IMR-90 (cell line): ENCODE data around the gene RFX3. TPM values are rescaled to one million over a fixed set of nuclear protein-coding genes. Genes with fewer than 3 reads are reported as not detected.

ENCODE experiments used
- ATAC-seq: fragments of 200-7000 bp; cut with Tn5 transposase; 2 replicates; pipeline ENCODE4 v1.9.1; 2020; ENCODE audit warnings: low read depth, mild to moderate bottlenecking, moderate library complexity
- BruUV-seq: library from RNA; stranded (reverse); fragments of 400-500 nt; replicated peaks from 2 replicates; lab custom pipeline; 2021; lab: Mats Ljungman, UMichigan
- CTCF ChIA-PET: fragments of 300-600 bp; formaldehyde crosslinking; extraction: SDS; loops from one replicate; lab custom pipeline; 2021; ENCODE audit warnings: antibody characterized with exemption; lab: Yijun Ruan, JAX
- POLR2A ChIA-PET: fragments of 300-600 bp; sonication (Branson Sonifier 250); formaldehyde crosslinking; loops from one replicate; lab custom pipeline; 2022; ENCODE audit warnings: antibody characterized with exemption; ENCODE audit not compliant: unreplicated experiment; lab: Charles Lee
- DNase-seq: peaks from one replicate; pipeline ENCODE4 v3.0.0; 2013
- H2AFZ ChIP-seq: replicated peaks from 2 replicates; pipeline ENCODE3; 2013; ENCODE audit warnings: low read length, mild to moderate bottlenecking; ENCODE audit not compliant: poor library complexity
- H2AK5ac ChIP-seq: 2 replicates; pipeline ENCODE4 v1.6.1; 2013; ENCODE audit warnings: low read depth, low read length, inconsistent platforms
- H2AK9ac ChIP-seq: replicated peaks from 2 replicates; pipeline ENCODE3; 2013; ENCODE audit warnings: mild to moderate bottlenecking, low read depth, low read length, moderate library complexity; ENCODE audit not compliant: poor library complexity
- H2BK120ac ChIP-seq: 2 replicates; pipeline ENCODE4 v1.6.1; 2013; ENCODE audit warnings: low read depth, low read length, inconsistent platforms
- H2BK15ac ChIP-seq: 3 replicates; pipeline ENCODE4 v1.6.1; 2013; ENCODE audit warnings: low read depth, low read length, inconsistent platforms
- H2BK20ac ChIP-seq: 2 replicates; pipeline ENCODE4 v1.6.1; 2013; ENCODE audit warnings: low read depth, mild to moderate bottlenecking, inconsistent platforms, low read length, moderate library complexity
- H2BK5ac ChIP-seq: 2 replicates; pipeline ENCODE4 v1.6.1; 2013; ENCODE audit warnings: mild to moderate bottlenecking, low read depth, low read length, inconsistent platforms; ENCODE audit not compliant: poor library complexity, severe bottlenecking
- H3K14ac ChIP-seq: replicated peaks from 2 replicates; pipeline ENCODE4 v1.6.1; 2013; ENCODE audit warnings: low read depth, low read length, inconsistent platforms
- H3K18ac ChIP-seq: 2 replicates; pipeline ENCODE4 v1.6.1; 2013; ENCODE audit warnings: low read depth, low read length, control low read depth
- H3K23ac ChIP-seq: 2 replicates; pipeline ENCODE4 v1.6.1; 2013; ENCODE audit warnings: low read depth, low read length, inconsistent platforms
- H3K27ac ChIP-seq: 2 replicates; pipeline ENCODE4 v1.5.1; 2013; ENCODE audit warnings: mild to moderate bottlenecking, control low read depth, low read length; ENCODE audit not compliant: insufficient read depth
- H3K27me3 ChIP-seq: 2 replicates; pipeline ENCODE4 v1.6.1; 2013; ENCODE audit warnings: low read length; ENCODE audit not compliant: control insufficient read depth, insufficient read depth
- H3K36me3 ChIP-seq: 2 replicates; pipeline ENCODE4 v1.6.1; 2013; ENCODE audit warnings: low read length, mixed read lengths; ENCODE audit not compliant: control insufficient read depth, insufficient read depth
- H3K4ac ChIP-seq: 2 replicates; pipeline ENCODE4 v1.6.1; 2013; ENCODE audit warnings: low read depth, low read length, inconsistent platforms
- H3K4me1 ChIP-seq: 2 replicates; pipeline ENCODE4 v1.6.1; 2013; ENCODE audit warnings: low read length, mixed read lengths; ENCODE audit not compliant: control insufficient read depth, insufficient read depth
- H3K4me2 ChIP-seq: 2 replicates; pipeline ENCODE4 v1.6.1; 2013; ENCODE audit warnings: low read depth, mild to moderate bottlenecking, control low read depth, low read length, moderate library complexity
- H3K4me3 ChIP-seq: 2 replicates; pipeline ENCODE4 v1.5.1; 2013; ENCODE audit warnings: low read depth, mild to moderate bottlenecking, control low read depth, low read length, moderate library complexity; ENCODE audit not compliant: insufficient read depth
- H3K56ac ChIP-seq: 2 replicates; pipeline ENCODE4 v1.6.1; 2013; ENCODE audit warnings: low read length, inconsistent platforms; ENCODE audit not compliant: insufficient read depth; ENCODE audit errors: extremely low read depth
- H3K79me1 ChIP-seq, 2 experiments: 2 replicates each; pipeline ENCODE4 v1.6.1; 2013; ENCODE audit warnings: low read length in 2 of 2, inconsistent platforms in 1 of 2, low read depth in 1 of 2
- H3K9ac ChIP-seq: 2 replicates; pipeline ENCODE4 v1.6.1; 2013; ENCODE audit warnings: low read depth, low read length, control low read depth
- H3K9me1 ChIP-seq: 2 replicates; pipeline ENCODE4 v1.6.1; 2013; ENCODE audit warnings: low read length, inconsistent platforms; ENCODE audit not compliant: insufficient read depth
- H3K9me3 ChIP-seq: 2 replicates; pipeline ENCODE4 v1.6.1; 2013; ENCODE audit warnings: low read length; ENCODE audit not compliant: control insufficient read depth, insufficient read depth
- H4K20me1 ChIP-seq: 2 replicates; pipeline ENCODE4 v1.6.1; 2013; ENCODE audit warnings: low read length, inconsistent platforms; ENCODE audit not compliant: insufficient read depth
- H4K5ac ChIP-seq: 2 replicates; pipeline ENCODE4 v1.6.1; 2013; ENCODE audit warnings: mild to moderate bottlenecking, low read depth, low read length, control low read depth
- H4K8ac ChIP-seq, 2 experiments: 2 replicates each; pipeline ENCODE4 v1.6.1; 2013; ENCODE audit warnings: low read depth in 2 of 2, low read length in 2 of 2, control low read depth in 1 of 2, inconsistent platforms in 1 of 2
- H4K91ac ChIP-seq: 2 replicates; pipeline ENCODE4 v1.6.1; 2013; ENCODE audit warnings: low read depth, low read length, inconsistent platforms; ENCODE audit not compliant: insufficient read depth
- CEBPB ChIP-seq: IDR thresholded peaks from 2 replicates; pipeline ENCODE4 v1.6.1; 2012; ENCODE audit warnings: low read depth, low read length, improper control_type of control experiment
- CHD1 ChIP-seq: IDR thresholded peaks from 2 replicates; pipeline ENCODE4 v1.6.1; 2012; ENCODE audit warnings: low read depth, low read length, improper control_type of control experiment
- FOS ChIP-seq: fragments of 150-350 bp; IDR thresholded peaks from 2 replicates; pipeline ENCODE4 v1.6.1; 2016; ENCODE audit warnings: low read depth, low read length
- RFX5 ChIP-seq: IDR thresholded peaks from 2 replicates; pipeline ENCODE4 v1.8.0; 2012; ENCODE audit warnings: low read depth, mild to moderate bottlenecking, low read length, moderate library complexity
- WGBS, 2 experiments: methylation state at CpG; one replicate each; pipeline versions ENCODE4 v1.1.5 to v1.1.7; 2013; ENCODE audit warnings: missing lambda C conversion rate in 2 of 2; ENCODE audit not compliant: insufficient read length in 1 of 2; ENCODE audit errors: extremely low coverage in 2 of 2; 5-methylcytosine and 5-hydroxymethylcytosine counted together
- dilution Hi-C: fragments of 300-500 bp; cut with HindIII; formaldehyde crosslinking; loops from one replicate; pipeline ENCODE4 v1.14.3; 2018; ENCODE audit warnings: low sequenced_read_pairs; ENCODE audit not compliant: unreplicated experiment
- in situ Hi-C: fragments of 300-500 bp; cut with MboI; formaldehyde crosslinking; loops from 3 replicates; pipeline ENCODE4 v1.14.3; 2019; ENCODE audit warnings: low sequenced_read_pairs, inconsistent platforms, mixed read lengths
- intact Hi-C: fragments of 100-400 bp; cut with micrococcal nuclease; formaldehyde crosslinking; loops from 2 replicates; pipeline ENCODE4 v1.10.0; 2022
- polyA plus RNA-seq, 3 experiments: library from polyadenylated mRNA; depleted of rRNA; stranded (reverse); fragments of >200 nt; gene quantifications; 2 replicates each; pipeline ENCODE4 v1.2.3, GENCODE V29; 2012; ENCODE audit warnings: low replicate concordance in 1 of 3
- total RNA-seq: library from RNA; depleted of rRNA; stranded (reverse); fragments of >200 nt; gene quantifications from 2 replicates; pipeline ENCODE4 v1.2.3, GENCODE V29; 2012

RFX3 gene
- total and polyA plus RNA-seq, 2 of the 4 experiments (the other 2 are of a cell fraction) = 1.7 to 2.7 TPM

GRCh38 chr9:3342159-3342777 is 183.5 kb downstream of the RFX3 start:
- TF ChIP-seq CEBPB = peak; percentile 84
- 0 out of 2 replicates have a peak, but pooled peaks have one; percentile 57 for TF ChIP-seq RFX5
- TF ChIP-seq FOS = no peak
- TF ChIP-seq CHD1 = no peak
- POLR2A ChIA-PET = no interaction called here
- intact Hi-C loops = loop anchor here (10.0 kb wide), 1 partner anchor 183 kb away; the partner anchor contains the start of gene RFX3
- H2BK20ac ChIP-seq = no peak overlapping the region
- H3K23ac ChIP-seq = no peak overlapping the region
- H3K9me3 ChIP-seq = no peaks in the 10 kb centered on the region
- H4K91ac ChIP-seq = no peak overlapping the region
- no peak overlapping the region for H2AK5ac ChIP-seq
- H4K5ac ChIP-seq = no peak overlapping the region
- no peak overlapping the region for H2BK15ac ChIP-seq
- no peak overlapping the region for H3K4ac ChIP-seq
- in situ Hi-C loops = no loop called here
- no peaks in the 10 kb centered on the region for H3K27me3 ChIP-seq
- no TSS peak for BruUV-seq
- peak; percentile 85 for ATAC-seq
- H3K18ac ChIP-seq = no peak overlapping the region
- dilution Hi-C loops = no loop called here
- H3K9me1 ChIP-seq = peaks cover 5% of the 10 kb centered on the region
- H3K36me3 ChIP-seq = no peaks in the 10 kb centered on the region
- no peak overlapping the region for H3K4me3 ChIP-seq
- H3K4me1 ChIP-seq = peaks cover 7% of the 10 kb centered on the region
- no peaks in the 10 kb centered on the region for H4K20me1 ChIP-seq
- WGBS, 2 experiments = no CpG with 5 or more reads among the region's 2 CpGs
- H3K27ac ChIP-seq = peak overlapping the region; percentile 64; the same call in 1 of the 2 replicates
- H4K8ac ChIP-seq = no peak overlapping the region
- CTCF ChIA-PET = no interaction called here
- H2AFZ ChIP-seq = no peak overlapping the region
- no peak overlapping the region for H3K56ac ChIP-seq
- H3K9ac ChIP-seq = no peak overlapping the region
- peak; percentile 89 for DNase-seq
- H3K14ac ChIP-seq = no peak overlapping the region
- no peak overlapping the region for H2BK120ac ChIP-seq
- peak overlapping the region; percentile 60 for H2BK5ac ChIP-seq
- no peak overlapping the region for H2AK9ac ChIP-seq
- peak overlapping the region; percentile 43 for H3K4me2 ChIP-seq
- H3K79me1 ChIP-seq = peaks cover 0 to 4% of the 10 kb centered on the region in 2 experiments; a peak in 1 of 4 replicates
